Loucy (cell line): Measurements from ENCODE around the gene LAMP1.

Source experiments
- H2AFZ ChIP-seq: fragments of 200-600 bp; sonication (generic); 2 replicates; pipeline ENCODE4 v1.6.0; 2016; ENCODE audit warnings: antibody characterized with exemption, mild to moderate bottlenecking, low read length, moderate library complexity
- H3F3A ChIP-seq: fragments of 200-600 bp; 2 replicates; pipeline ENCODE4 v1.6.0; 2016; ENCODE audit warnings: antibody characterized with exemption, low read depth, mild to moderate bottlenecking
- H3K27me3 ChIP-seq: fragments of 200-600 bp; sonication (generic); 2 replicates; pipeline ENCODE4 v1.6.1; 2014; ENCODE audit warnings: low read length, mild to moderate bottlenecking; ENCODE audit not compliant: insufficient read depth, poor library complexity, severe bottlenecking
- H3K36me3 ChIP-seq: fragments of 200-600 bp; sonication (generic); 2 replicates; pipeline ENCODE4 v1.6.1; 2016; ENCODE audit warnings: low read length; ENCODE audit not compliant: insufficient read depth
- H3K4me1 ChIP-seq: fragments of 200-600 bp; sonication (generic); 2 replicates; pipeline ENCODE4 v1.5.1; 2014; ENCODE audit warnings: low read length, mild to moderate bottlenecking; ENCODE audit not compliant: insufficient read depth, poor library complexity, severe bottlenecking
- H3K4me2 ChIP-seq: fragments of 200-600 bp; sonication (generic); 2 replicates; pipeline ENCODE4 v1.6.0; 2014; ENCODE audit warnings: antibody characterized with exemption, low read length, low read depth, mild to moderate bottlenecking; ENCODE audit not compliant: poor library complexity, severe bottlenecking
- H3K4me3 ChIP-seq: fragments of 200-600 bp; sonication (generic); 2 replicates; pipeline ENCODE4 v1.5.1; 2014; ENCODE audit warnings: low read length, mild to moderate bottlenecking, mixed read lengths; ENCODE audit not compliant: poor library complexity, severe bottlenecking
- H3K79me2 ChIP-seq: fragments of 200-600 bp; sonication (generic); 2 replicates; pipeline ENCODE4 v1.6.1; 2014; ENCODE audit warnings: low read length; ENCODE audit not compliant: insufficient read depth
- H3K9ac ChIP-seq: fragments of 200-600 bp; sonication (generic); 2 replicates; pipeline ENCODE4 v1.6.0; 2014; ENCODE audit warnings: mild to moderate bottlenecking, low read depth, low read length, moderate library complexity; ENCODE audit not compliant: poor library complexity, severe bottlenecking
- H3K9me2 ChIP-seq: fragments of 200-600 bp; sonication (generic); replicated peaks from 2 replicates; pipeline ENCODE4 v1.6.1; 2016; ENCODE audit warnings: low read depth, low read length, mixed read lengths
- H3K9me3 ChIP-seq: fragments of 200-600 bp; sonication (generic); 2 replicates; pipeline ENCODE4 v1.6.1; 2014; ENCODE audit warnings: mild to moderate bottlenecking, antibody characterized with exemption, low read length, low read depth; ENCODE audit not compliant: insufficient read depth
- H4K20me1 ChIP-seq: fragments of 200-600 bp; sonication (generic); 2 replicates; pipeline ENCODE4 v1.6.0; 2014; ENCODE audit warnings: antibody characterized with exemption, low read length, mild to moderate bottlenecking; ENCODE audit not compliant: insufficient read depth, poor library complexity, severe bottlenecking
- EZH2phosphoT487 ChIP-seq: fragments of 200-600 bp; IDR thresholded peaks from 2 replicates; pipeline ENCODE4 v1.6.1; 2018; ENCODE audit warnings: antibody characterized with exemption, mild to moderate bottlenecking, moderate library complexity, borderline replicate concordance
- TF ChIP-seq, protein P1 (sequence below): fragments of 200-600 bp; sonication (generic); conservative IDR thresholded peaks from 2 replicates; pipeline ENCODE4 v1.5.1; 2014; ENCODE audit warnings: mild to moderate bottlenecking, antibody characterized with exemption, low read length

The LAMP1 gene

DNA sequence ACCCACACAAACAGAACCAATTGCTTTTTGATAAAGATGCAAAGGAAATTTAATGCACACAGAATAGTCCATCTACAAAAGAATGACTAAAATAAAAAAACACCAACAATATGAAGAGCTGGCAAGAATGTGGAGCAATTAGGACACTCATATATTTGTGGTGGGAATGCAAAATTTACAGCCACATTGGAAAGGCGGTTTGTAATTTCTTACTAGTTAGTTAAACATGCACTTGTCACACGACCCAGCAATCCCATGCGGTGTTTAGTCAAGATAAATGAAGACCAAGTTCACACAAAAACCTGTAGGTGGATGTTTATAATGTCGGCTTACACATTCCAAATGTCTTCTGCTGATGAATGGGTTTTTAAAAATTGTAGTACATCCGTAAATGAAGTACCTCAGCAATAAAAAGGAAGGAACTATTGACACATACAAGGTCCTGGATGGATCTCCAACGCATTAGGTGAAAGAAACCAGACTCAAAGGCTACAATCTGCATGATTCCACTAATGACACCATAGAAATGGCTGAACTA is 61.7 kb downstream of the LAMP1 start:
- H3K4me2 ChIP-seq, result no peak overlapping the region
- H3K4me3 ChIP-seq, result no peak overlapping the region
- H3K27me3 ChIP-seq, result no peaks in the 10 kb centered on the region
- H3K9me3 ChIP-seq, result no peaks in the 10 kb centered on the region
- H3F3A ChIP-seq, result no peaks in the 10 kb centered on the region
- H2AFZ ChIP-seq, result no peak overlapping the region
- H3K79me2 ChIP-seq, result no peaks in the 10 kb centered on the region
- TF ChIP-seq EZH2phosphoT487, result no peak
- TF ChIP-seq, protein P1, sequence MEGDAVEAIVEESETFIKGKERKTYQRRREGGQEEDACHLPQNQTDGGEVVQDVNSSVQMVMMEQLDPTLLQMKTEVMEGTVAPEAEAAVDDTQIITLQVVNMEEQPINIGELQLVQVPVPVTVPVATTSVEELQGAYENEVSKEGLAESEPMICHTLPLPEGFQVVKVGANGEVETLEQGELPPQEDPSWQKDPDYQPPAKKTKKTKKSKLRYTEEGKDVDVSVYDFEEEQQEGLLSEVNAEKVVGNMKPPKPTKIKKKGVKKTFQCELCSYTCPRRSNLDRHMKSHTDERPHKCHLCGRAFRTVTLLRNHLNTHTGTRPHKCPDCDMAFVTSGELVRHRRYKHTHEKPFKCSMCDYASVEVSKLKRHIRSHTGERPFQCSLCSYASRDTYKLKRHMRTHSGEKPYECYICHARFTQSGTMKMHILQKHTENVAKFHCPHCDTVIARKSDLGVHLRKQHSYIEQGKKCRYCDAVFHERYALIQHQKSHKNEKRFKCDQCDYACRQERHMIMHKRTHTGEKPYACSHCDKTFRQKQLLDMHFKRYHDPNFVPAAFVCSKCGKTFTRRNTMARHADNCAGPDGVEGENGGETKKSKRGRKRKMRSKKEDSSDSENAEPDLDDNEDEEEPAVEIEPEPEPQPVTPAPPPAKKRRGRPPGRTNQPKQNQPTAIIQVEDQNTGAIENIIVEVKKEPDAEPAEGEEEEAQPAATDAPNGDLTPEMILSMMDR, result no peak
- no peaks in the 10 kb centered on the region for H3K36me3 ChIP-seq
- no peaks in the 10 kb centered on the region for H3K4me1 ChIP-seq
- H3K9me2 ChIP-seq, result no peaks in the 10 kb centered on the region
- H3K9ac ChIP-seq, result no peak overlapping the region
- H4K20me1 ChIP-seq, result no peaks in the 10 kb centered on the region

DNA sequence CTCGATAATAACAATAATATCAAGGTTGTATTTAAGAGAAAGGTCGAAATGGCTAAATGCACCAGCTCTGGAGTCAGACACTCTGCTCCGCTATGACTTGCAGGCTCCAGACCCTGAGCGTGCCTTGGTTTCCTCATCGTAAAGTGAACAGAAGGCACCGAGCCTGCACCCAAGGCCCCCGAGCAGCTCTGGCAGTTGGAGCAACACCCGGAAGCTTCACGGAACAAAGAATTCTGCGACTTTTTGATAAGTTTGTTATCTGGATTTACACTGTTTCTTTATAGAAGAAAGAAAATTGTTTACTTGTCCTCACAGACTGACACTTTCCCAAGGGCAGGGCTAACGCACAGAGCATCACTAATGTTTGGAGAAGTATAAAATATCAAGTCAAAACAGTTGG is 62.5 kb downstream of the LAMP1 start:
- Histone ChIP-seq H3K36me3 (no peaks in the 10 kb centered on the region), H3K9ac (no peak overlapping the region), H3K27me3 (no peaks in the 10 kb centered on the region), H3K4me1 (no peaks in the 10 kb centered on the region), H3F3A (no peaks in the 10 kb centered on the region), H4K20me1 (no peaks in the 10 kb centered on the region), H3K79me2 (no peaks in the 10 kb centered on the region), H2AFZ (no peak overlapping the region), H3K9me3 (no peaks in the 10 kb centered on the region), H3K4me2 (no peak overlapping the region), H3K9me2 (no peaks in the 10 kb centered on the region), H3K4me3 (no peak overlapping the region)
- TF ChIP-seq EZH2phosphoT487, result no peak
- TF ChIP-seq, protein P1, result no peak

DNA sequence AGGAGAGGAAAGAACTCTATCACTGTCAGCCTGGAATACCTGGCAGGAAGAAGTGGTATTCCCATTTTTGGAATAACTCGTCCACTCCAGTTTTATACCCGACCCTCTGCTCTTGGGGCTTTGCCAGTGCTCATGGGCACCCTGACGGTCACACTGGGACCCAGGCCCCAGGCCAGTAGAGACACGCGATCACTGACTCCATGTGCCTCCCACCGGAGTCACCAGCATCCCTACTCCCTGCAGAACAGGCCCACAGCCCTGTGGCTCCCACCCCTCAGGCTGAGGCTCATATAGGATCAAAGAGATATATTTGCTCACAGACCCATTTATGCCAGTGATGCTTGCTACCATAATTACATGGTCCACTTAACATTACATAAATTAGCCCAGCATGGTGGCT is 63.4 kb downstream of the LAMP1 start:
- Histone ChIP-seq H3K4me3 (no peak overlapping the region), H3K4me2 (no peak overlapping the region), H3K4me1 (no peaks in the 10 kb centered on the region), H4K20me1 (no peaks in the 10 kb centered on the region), H3K27me3 (no peaks in the 10 kb centered on the region), H3F3A (no peaks in the 10 kb centered on the region), H3K9me3 (no peaks in the 10 kb centered on the region), H2AFZ (no peak overlapping the region), H3K9ac (no peak overlapping the region), H3K9me2 (no peaks in the 10 kb centered on the region), H3K36me3 (no peaks in the 10 kb centered on the region), H3K79me2 (no peaks in the 10 kb centered on the region)
- no peak for TF ChIP-seq EZH2phosphoT487
- TF ChIP-seq, protein P1, result no peak
